ENCODE data around the gene KLB. TPM values are rescaled to one million over a fixed set of nuclear protein-coding genes. Genes with fewer than 3 reads are reported as not detected.

The KLB gene
- total RNA-seq, 1 experiment from 2014 or later: 0.09 TPM

DNA sequence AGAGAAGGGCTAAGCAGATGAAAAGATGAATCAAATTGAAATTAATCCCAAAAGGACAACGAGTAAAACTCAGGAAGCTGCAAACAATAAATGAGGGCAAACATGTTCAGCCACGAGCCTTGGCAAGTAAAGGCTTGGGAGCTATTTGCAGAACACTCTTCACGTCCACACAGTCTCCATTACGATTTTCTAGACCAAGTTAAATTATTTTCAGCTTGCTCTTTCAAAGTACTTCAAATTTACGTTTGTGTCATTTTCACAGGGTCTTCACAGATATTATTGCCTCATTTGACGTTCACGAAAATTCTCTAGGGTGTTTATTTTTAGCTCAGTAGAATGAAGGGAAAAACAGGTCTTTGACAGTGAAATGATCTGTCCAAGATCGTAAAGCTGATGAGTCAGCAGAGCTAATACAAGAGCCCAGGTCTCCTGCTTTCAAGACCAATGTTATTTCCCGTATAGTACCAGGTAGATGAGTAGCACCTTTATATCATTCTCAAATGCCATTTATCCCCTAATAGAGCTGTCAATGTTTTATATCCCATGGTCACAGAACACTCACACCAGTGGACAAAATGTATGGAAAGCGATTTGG lies 20.9 kb downstream of the KLB start:
- Mint-ChIP-seq H3K4me3 (ENCODE audit: low read depth, unreplicated experiment) (no peak overlapping the region), H3K9me3 (ENCODE audit: low read depth, unreplicated experiment) (no peaks in the 10 kb centered on the region), H3K27me3 (ENCODE audit: unreplicated experiment) (no peaks in the 10 kb centered on the region), H3K27ac (ENCODE audit: unreplicated experiment) (no peak overlapping the region), H3K36me3 (ENCODE audit: insufficient read depth, unreplicated experiment) (no peaks in the 10 kb centered on the region), H3K4me1 (ENCODE audit: low read depth, unreplicated experiment) (no peaks in the 10 kb centered on the region)
- intact Hi-C loops (cut with micrococcal nuclease; ENCODE audit: unreplicated experiment): no loop called here
- BruUV-seq (replicated peaks): no TSS peak
- TF ChIP-seq CTCF (IDR thresholded peaks at IDR 0.05; ENCODE audit: unreplicated experiment): no peak
- DNase-seq: no peak
- CTCF ChIA-PET: interaction anchor here (1.6 kb wide), 1 partner anchor 9 kb away, joined by 3 read pairs; no protein-coding TSS in a partner anchor

DNA sequence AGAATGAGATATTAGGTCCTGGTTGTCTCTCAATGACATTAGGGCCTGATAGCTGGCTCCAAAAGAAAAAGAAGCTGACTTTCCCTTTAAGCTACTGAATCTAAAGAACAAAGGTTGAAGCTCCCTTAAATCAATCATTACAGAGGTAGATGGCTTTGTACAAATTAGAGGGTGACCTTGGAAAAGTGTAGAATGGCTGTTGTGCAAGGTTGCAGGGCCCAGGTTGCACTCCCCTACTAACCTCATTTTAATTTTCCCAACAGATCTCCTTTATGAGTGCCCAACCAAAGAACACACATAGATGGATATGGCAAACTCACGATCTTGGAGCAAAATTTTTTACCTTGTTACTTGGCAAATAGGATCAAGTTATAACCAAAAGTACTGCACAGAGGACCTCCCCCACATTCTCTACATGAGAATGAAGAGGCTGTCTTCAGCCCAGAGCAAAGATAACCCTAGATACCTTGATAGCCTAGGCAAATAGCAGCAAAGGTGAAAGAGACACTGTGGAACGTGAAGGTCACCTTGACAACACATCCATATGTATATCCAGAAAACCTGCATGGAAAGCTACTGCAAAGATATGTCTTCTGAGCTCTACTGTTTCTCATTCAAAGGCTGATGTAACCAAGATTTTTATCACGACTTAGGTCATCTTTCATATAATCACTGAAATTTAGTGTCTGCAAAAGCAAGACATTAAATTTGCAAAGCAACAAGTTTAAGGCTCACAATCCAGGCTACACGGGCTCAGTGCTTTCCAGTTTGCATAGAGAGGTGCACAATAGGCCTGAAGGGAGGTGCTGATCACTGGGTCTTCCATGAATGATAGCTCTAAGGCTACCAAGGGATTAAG lies 23.0 kb downstream of the KLB start:
- no peaks in the 10 kb centered on the region for H3K36me3 Mint-ChIP-seq (ENCODE audit: insufficient read depth, unreplicated experiment)
- CTCF ChIA-PET: interaction anchor here (0.5 to 1.6 kb wide), 3 partner anchors 11 to 528 kb away, joined by 3 read pairs; no protein-coding TSS in a partner anchor
- no peaks in the 10 kb centered on the region for H3K9me3 Mint-ChIP-seq (ENCODE audit: low read depth, unreplicated experiment)
- H3K27me3 Mint-ChIP-seq (ENCODE audit: unreplicated experiment): no peaks in the 10 kb centered on the region
- H3K4me3 Mint-ChIP-seq (ENCODE audit: low read depth, unreplicated experiment): no peak overlapping the region
- TF ChIP-seq CTCF (IDR thresholded peaks at IDR 0.05; ENCODE audit: unreplicated experiment): no peak
- no peaks in the 10 kb centered on the region for H3K4me1 Mint-ChIP-seq (ENCODE audit: low read depth, unreplicated experiment)
- BruUV-seq (replicated peaks): no TSS peak
- intact Hi-C loops (cut with micrococcal nuclease; ENCODE audit: unreplicated experiment): no loop called here
- no peak overlapping the region for H3K27ac Mint-ChIP-seq (ENCODE audit: unreplicated experiment)
- no peak for DNase-seq

DNA sequence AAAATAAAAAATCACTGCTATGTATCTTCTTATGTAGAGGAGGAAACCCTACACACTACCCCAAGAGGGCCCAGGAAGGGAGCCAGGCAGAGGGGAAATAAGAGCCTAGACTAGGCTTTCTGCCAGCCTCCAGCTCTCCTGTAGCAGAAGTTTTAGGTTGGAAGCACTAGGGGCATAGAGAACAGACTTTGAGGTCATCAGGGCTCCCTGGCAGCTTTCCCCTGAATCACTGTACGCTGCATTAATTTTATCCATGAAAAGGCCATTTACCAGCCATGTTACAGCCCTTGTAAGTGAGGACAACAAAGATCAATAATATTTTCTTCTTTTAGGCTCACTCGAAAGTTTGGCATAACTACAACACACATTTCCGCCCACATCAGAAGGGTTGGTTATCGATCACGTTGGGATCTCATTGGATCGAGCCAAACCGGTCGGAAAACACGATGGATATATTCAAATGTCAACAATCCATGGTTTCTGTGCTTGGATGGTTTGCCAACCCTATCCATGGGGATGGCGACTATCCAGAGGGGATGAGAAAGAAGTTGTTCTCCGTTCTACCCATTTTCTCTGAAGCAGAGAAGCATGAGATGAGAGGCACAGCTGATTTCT lies 27.3 kb downstream of the KLB start:
- Mint-ChIP-seq H3K4me1 (ENCODE audit: low read depth, unreplicated experiment) (no peaks in the 10 kb centered on the region), H3K27me3 (ENCODE audit: unreplicated experiment) (no peaks in the 10 kb centered on the region)
- intact Hi-C loops (cut with micrococcal nuclease; ENCODE audit: unreplicated experiment): no loop called here

More for the DNA sequence above, 27.3 kb downstream of the KLB start:
- Mint-ChIP-seq H3K27ac (ENCODE audit: unreplicated experiment) (no peak overlapping the region), H3K9me3 (ENCODE audit: low read depth, unreplicated experiment) (no peaks in the 10 kb centered on the region), H3K4me3 (ENCODE audit: low read depth, unreplicated experiment) (no peak overlapping the region), H3K36me3 (ENCODE audit: insufficient read depth, unreplicated experiment) (no peaks in the 10 kb centered on the region)
- CTCF ChIA-PET: no interaction called here
- BruUV-seq (replicated peaks): no TSS peak
- no peak for DNase-seq
- no peak for TF ChIP-seq CTCF (IDR thresholded peaks at IDR 0.05; ENCODE audit: unreplicated experiment)
